Measurements from ENCODE around the gene MAD2L1BP.

Gene MAD2L1BP

GRCh38 chr6:43680308-43681200, 44.9 kb downstream of the MAD2L1BP start:
- Histone ChIP-seq H3K4me1 (ENCODE audit: control insufficient read depth, insufficient read depth, low read depth, low read length) (no peaks in the 10 kb centered on the region), H3K23ac (ENCODE audit: low read length in 2 of 2) (no peak overlapping the region), H4K91ac (ENCODE audit: low read length) (no peak overlapping the region), H3K18ac (ENCODE audit: low read depth in 1 of 2, low read length in 2 of 2) (no peak overlapping the region), H3K4me2 (ENCODE audit: low read length, poor library complexity, severe bottlenecking) (no peak overlapping the region), H3K9me3 (ENCODE audit: control insufficient read depth, low read length) (no peaks in the 10 kb centered on the region), H2BK12ac (ENCODE audit: low read length in 2 of 2) (no peak overlapping the region), H4K8ac (ENCODE audit: low read length) (no peak overlapping the region), H2AK5ac (ENCODE audit: low read length, severe bottlenecking) (no peak overlapping the region), H2BK5ac (ENCODE audit: low read depth, low read length, poor library complexity, severe bottlenecking) (no peak overlapping the region), H2AFZ (ENCODE audit: low read depth, low read length) (no peak overlapping the region), H3K36me3 (ENCODE audit: control insufficient read depth in 1 of 2, insufficient read depth in 2 of 2, low read depth in 1 of 2, low read length in 2 of 2) (peaks cover 49 to 53% of the 10 kb centered on the region in 2 experiments), H3K14ac (ENCODE audit: low read length in 2 of 2) (no peak overlapping the region), H3K9ac (ENCODE audit: low read length) (no peak overlapping the region), H2BK15ac (ENCODE audit: low read depth, poor library complexity, severe bottlenecking) (no peak overlapping the region), H2BK120ac (ENCODE audit: low read depth, low read length) (no peak overlapping the region), H3K79me1 (replicated peaks; ENCODE audit: low read length, poor library complexity, severe bottlenecking) (peaks cover 62% of the 10 kb centered on the region), H3K27me3 (ENCODE audit: control insufficient read depth in 1 of 2, insufficient read depth in 1 of 2, low read length in 2 of 2) (no peaks in the 10 kb centered on the region), H3K27ac (ENCODE audit: low read length, poor library complexity, severe bottlenecking) (no peak overlapping the region), H3K4me3 (ENCODE audit: insufficient read depth in 1 of 2, low read depth in 1 of 2, low read length in 2 of 2) (no peak overlapping the region), H3K4ac (ENCODE audit: low read depth in 1 of 2, low read length in 2 of 2) (no peak overlapping the region)
- 96% methylated on average over 9 of the region's 11 CpGs for WGBS
- no peak for DNase-seq

- H2BK15ac ChIP-seq (ENCODE audit: low read depth, poor library complexity, severe bottlenecking), result no peak overlapping the region
- no peak overlapping the region for H3K4me3 ChIP-seq (ENCODE audit: insufficient read depth in 1 of 2, low read depth in 1 of 2, low read length in 2 of 2)
- no peak overlapping the region for H2AK5ac ChIP-seq (ENCODE audit: low read length, severe bottlenecking)
- no peak overlapping the region for H3K23ac ChIP-seq (ENCODE audit: low read length in 2 of 2)
- no peak for DNase-seq
- H3K4ac ChIP-seq (ENCODE audit: low read depth in 1 of 2, low read length in 2 of 2), result no peak overlapping the region
- H4K91ac ChIP-seq (ENCODE audit: low read length), result no peak overlapping the region
- no peak overlapping the region for H3K14ac ChIP-seq (ENCODE audit: low read length in 2 of 2)
- H3K9me3 ChIP-seq (ENCODE audit: control insufficient read depth, low read length), result no peaks in the 10 kb centered on the region
- H2BK5ac ChIP-seq (ENCODE audit: low read depth, low read length, poor library complexity, severe bottlenecking), result no peak overlapping the region
- no peak overlapping the region for H3K27ac ChIP-seq (ENCODE audit: low read length, poor library complexity, severe bottlenecking)
- no peaks in the 10 kb centered on the region for H3K4me1 ChIP-seq (ENCODE audit: control insufficient read depth, insufficient read depth, low read depth, low read length)
- H3K36me3 ChIP-seq (ENCODE audit: control insufficient read depth in 1 of 2, insufficient read depth in 2 of 2, low read depth in 1 of 2, low read length in 2 of 2), result peaks cover 44 to 46% of the 10 kb centered on the region in 2 experiments
- no peak overlapping the region for H4K8ac ChIP-seq (ENCODE audit: low read length)
- H2BK120ac ChIP-seq (ENCODE audit: low read depth, low read length), result no peak overlapping the region
- no peak overlapping the region for H3K9ac ChIP-seq (ENCODE audit: low read length)
- no peak overlapping the region for H3K4me2 ChIP-seq (ENCODE audit: low read length, poor library complexity, severe bottlenecking)
- H3K79me1 ChIP-seq (replicated peaks; ENCODE audit: low read length, poor library complexity, severe bottlenecking), result peaks cover 60% of the 10 kb centered on the region
- H3K27me3 ChIP-seq (ENCODE audit: control insufficient read depth in 1 of 2, insufficient read depth in 1 of 2, low read length in 2 of 2), result no peaks in the 10 kb centered on the region
- 96% methylated on average over 5 of the region's 5 CpGs for WGBS
- H2AFZ ChIP-seq (ENCODE audit: low read depth, low read length), result no peak overlapping the region
- no peak overlapping the region for H2BK12ac ChIP-seq (ENCODE audit: low read length in 2 of 2)
- H3K18ac ChIP-seq (ENCODE audit: low read depth in 1 of 2, low read length in 2 of 2), result no peak overlapping the region
These were observed 45.7 kb downstream of the MAD2L1BP start for GRCh38 chr6:43681303-43681702.

- H3K23ac ChIP-seq (ENCODE audit: low read length in 2 of 2), result no peak overlapping the region
- no peak overlapping the region for H3K27ac ChIP-seq (ENCODE audit: low read length, poor library complexity, severe bottlenecking)
- no peaks in the 10 kb centered on the region for H3K27me3 ChIP-seq (ENCODE audit: control insufficient read depth in 1 of 2, insufficient read depth in 1 of 2, low read length in 2 of 2)
- H3K4me2 ChIP-seq (ENCODE audit: low read length, poor library complexity, severe bottlenecking), result no peak overlapping the region
- no peak overlapping the region for H2BK15ac ChIP-seq (ENCODE audit: low read depth, poor library complexity, severe bottlenecking)
- H2BK12ac ChIP-seq (ENCODE audit: low read length in 2 of 2), result peak overlapping the region in 1 of 2 experiments; percentile 5
- H4K8ac ChIP-seq (ENCODE audit: low read length), result no peak overlapping the region
- 82% methylated on average over 5 of the region's 8 CpGs for WGBS
- no peak overlapping the region for H2BK5ac ChIP-seq (ENCODE audit: low read depth, low read length, poor library complexity, severe bottlenecking)
- H3K4ac ChIP-seq (ENCODE audit: low read depth in 1 of 2, low read length in 2 of 2), result no peak overlapping the region
- H3K14ac ChIP-seq (ENCODE audit: low read length in 2 of 2), result no peak overlapping the region
- no peak overlapping the region for H2AK5ac ChIP-seq (ENCODE audit: low read length, severe bottlenecking)
- peaks cover 30% of the 10 kb centered on the region in 2 experiments for H3K36me3 ChIP-seq (ENCODE audit: control insufficient read depth in 1 of 2, insufficient read depth in 2 of 2, low read depth in 1 of 2, low read length in 2 of 2)
- H2BK120ac ChIP-seq (ENCODE audit: low read depth, low read length), result no peak overlapping the region
- H2AFZ ChIP-seq (ENCODE audit: low read depth, low read length), result no peak overlapping the region
- H4K91ac ChIP-seq (ENCODE audit: low read length), result no peak overlapping the region
- no peaks in the 10 kb centered on the region for H3K4me1 ChIP-seq (ENCODE audit: control insufficient read depth, insufficient read depth, low read depth, low read length)
- H3K4me3 ChIP-seq (ENCODE audit: insufficient read depth in 1 of 2, low read depth in 1 of 2, low read length in 2 of 2), result no peak overlapping the region
- no peak overlapping the region for H3K18ac ChIP-seq (ENCODE audit: low read depth in 1 of 2, low read length in 2 of 2)
- H3K9me3 ChIP-seq (ENCODE audit: control insufficient read depth, low read length), result no peaks in the 10 kb centered on the region
- H3K79me1 ChIP-seq (replicated peaks; ENCODE audit: low read length, poor library complexity, severe bottlenecking), result peaks cover 49% of the 10 kb centered on the region
- no peak overlapping the region for H3K9ac ChIP-seq (ENCODE audit: low read length)
- no peak for DNase-seq
These were observed 47.2 kb downstream of the MAD2L1BP start for GRCh38 chr6:43682724-43683429.

GRCh38 chr6:43683708-43684455, 48.2 kb downstream of the MAD2L1BP start:
- Histone ChIP-seq H3K79me1 (replicated peaks; ENCODE audit: low read length, poor library complexity, severe bottlenecking) (peaks cover 46% of the 10 kb centered on the region), H3K9ac (ENCODE audit: low read length) (no peak overlapping the region), H3K23ac (ENCODE audit: low read length in 2 of 2) (no peak overlapping the region), H4K8ac (ENCODE audit: low read length) (no peak overlapping the region), H3K4me1 (ENCODE audit: control insufficient read depth, insufficient read depth, low read depth, low read length) (no peaks in the 10 kb centered on the region), H4K91ac (ENCODE audit: low read length) (no peak overlapping the region), H3K9me3 (ENCODE audit: control insufficient read depth, low read length) (no peaks in the 10 kb centered on the region), H3K36me3 (ENCODE audit: control insufficient read depth in 1 of 2, insufficient read depth in 2 of 2, low read depth in 1 of 2, low read length in 2 of 2) (peaks cover 20 to 24% of the 10 kb centered on the region in 2 experiments), H2AFZ (ENCODE audit: low read depth, low read length) (no peak overlapping the region), H2AK5ac (ENCODE audit: low read length, severe bottlenecking) (no peak overlapping the region), H2BK12ac (ENCODE audit: low read length in 2 of 2) (no peak overlapping the region), H3K4ac (ENCODE audit: low read depth in 1 of 2, low read length in 2 of 2) (no peak overlapping the region), H3K14ac (ENCODE audit: low read length in 2 of 2) (no peak overlapping the region), H3K4me3 (ENCODE audit: insufficient read depth in 1 of 2, low read depth in 1 of 2, low read length in 2 of 2) (no peak overlapping the region), H3K18ac (ENCODE audit: low read depth in 1 of 2, low read length in 2 of 2) (no peak overlapping the region), H2BK15ac (ENCODE audit: low read depth, poor library complexity, severe bottlenecking) (no peak overlapping the region), H2BK5ac (ENCODE audit: low read depth, low read length, poor library complexity, severe bottlenecking) (no peak overlapping the region), H3K27ac (ENCODE audit: low read length, poor library complexity, severe bottlenecking) (no peak overlapping the region), H3K27me3 (ENCODE audit: control insufficient read depth in 1 of 2, insufficient read depth in 1 of 2, low read length in 2 of 2) (no peaks in the 10 kb centered on the region), H2BK120ac (ENCODE audit: low read depth, low read length) (no peak overlapping the region), H3K4me2 (ENCODE audit: low read length, poor library complexity, severe bottlenecking) (no peak overlapping the region)
- WGBS, result 96% methylated on average over 1 of the region's 1 CpG
- no peak for DNase-seq
